C1 segment of cervical spinal cord (tissue), 14 donors: ENCODE measurements around the gene BOK.
"Not testable (repeated sequence)": the region's sequence is repeated elsewhere in the genome, so short reads cannot be mapped to it uniquely, and the experiment has no call there.

Experiments used
- DNase-seq, 14 donors: peaks; one replicate each; lab custom pipeline; 2025; lab: John Stamatoyannopoulos, UW

BOK gene

GRCh38 chr2:241558532-241559322 is at the start of gene BOK:
Gene BOK, plus strand, starts transcription at chr2:241558745. Its CDS starts 739 bp downstream, at chr2:241559484.
- DNase-seq: peak in 13 of 14 donors; percentile 17 to 70 (median 40)

- no peak for DNase-seq
These were observed 49.3 kb upstream of the BOK start for GRCh38 chr2:241509155-241509784.

- no peak for DNase-seq
These were observed 47.3 kb upstream of the BOK start for GRCh38 chr2:241511091-241511741.

- no peak for DNase-seq
These were observed 44.0 kb upstream of the BOK start for GRCh38 chr2:241514553-241514952.

GRCh38 chr2:241514986-241515737 is 43.4 kb upstream of the BOK start:
- no peak for DNase-seq

- DNase-seq: no peak
These were observed 42.0 kb upstream of the BOK start for GRCh38 chr2:241516520-241516965.

- no peak for DNase-seq
These were observed 41.2 kb upstream of the BOK start for GRCh38 chr2:241517297-241517696.

- no peak for DNase-seq
These were observed 38.9 kb upstream of the BOK start for GRCh38 chr2:241519669-241520068.

GRCh38 chr2:241522477-241522876 is 36.1 kb upstream of the BOK start:
- DNase-seq: no peak

GRCh38 chr2:241525818-241526780 is 32.4 kb upstream of the BOK start:
- not testable (repeated sequence) for DNase-seq

- no peak for DNase-seq
These were observed 28.0 kb upstream of the BOK start for GRCh38 chr2:241530571-241530970.

GRCh38 chr2:241531161-241531722 is 27.3 kb upstream of the BOK start:
- DNase-seq: no peak

- DNase-seq: no peak
These were observed 26.4 kb upstream of the BOK start for GRCh38 chr2:241532168-241532567.

- DNase-seq: no peak
These were observed 25.6 kb upstream of the BOK start for GRCh38 chr2:241532733-241533601.

GRCh38 chr2:241534293-241534692 is 24.3 kb upstream of the BOK start:
- DNase-seq: no peak

- no peak for DNase-seq
These were observed 23.7 kb upstream of the BOK start for GRCh38 chr2:241534701-241535375.

GRCh38 chr2:241535871-241536655 is 22.5 kb upstream of the BOK start:
- no peak for DNase-seq
